ENCODE measurements around the gene ABHD14A.

The ABHD14A gene

GRCh38 chr3:51934139-51934850 is 40.6 kb upstream of the ABHD14A start:
- H3K4me3 ChIP-seq (ENCODE audit: severe bottlenecking), result no peak overlapping the region
- ATAC-seq (ENCODE audit: low read depth) (no peak), DNase-seq (ENCODE audit: low spot score) (no peak)
- peaks cover 38% of the 10 kb centered on the region for H3K36me3 ChIP-seq (ENCODE audit: low read depth)
- H3K27me3 ChIP-seq (ENCODE audit: insufficient read depth, poor library complexity, severe bottlenecking), result no peaks in the 10 kb centered on the region
- no peaks in the 10 kb centered on the region for H3K9me3 ChIP-seq (ENCODE audit: severe bottlenecking)
- no peak for TF ChIP-seq CTCF (IDR thresholded peaks at IDR 0.05; ENCODE audit: poor library complexity, severe bottlenecking)
- no peak overlapping the region for H3K27ac ChIP-seq (ENCODE audit: poor library complexity, severe bottlenecking)
- no peaks in the 10 kb centered on the region for H3K4me1 ChIP-seq (ENCODE audit: insufficient read depth, poor library complexity, severe bottlenecking)

GRCh38 chr3:51934991-51935885 is 39.6 kb upstream of the ABHD14A start:
- no peaks in the 10 kb centered on the region for H3K9me3 ChIP-seq (ENCODE audit: severe bottlenecking)
- no peak overlapping the region for H3K27ac ChIP-seq (ENCODE audit: poor library complexity, severe bottlenecking)
- no peak for TF ChIP-seq CTCF (IDR thresholded peaks at IDR 0.05; ENCODE audit: poor library complexity, severe bottlenecking)
- ATAC-seq (ENCODE audit: low read depth) (no peak), DNase-seq (ENCODE audit: low spot score) (no peak)
- H3K36me3 ChIP-seq (ENCODE audit: low read depth), result peaks cover 43% of the 10 kb centered on the region
- H3K4me1 ChIP-seq (ENCODE audit: insufficient read depth, poor library complexity, severe bottlenecking), result no peaks in the 10 kb centered on the region
- H3K27me3 ChIP-seq (ENCODE audit: insufficient read depth, poor library complexity, severe bottlenecking), result no peaks in the 10 kb centered on the region
- no peak overlapping the region for H3K4me3 ChIP-seq (ENCODE audit: severe bottlenecking)

GRCh38 chr3:51935886-51936755 is 38.7 kb upstream of the ABHD14A start:
- H3K27ac ChIP-seq (ENCODE audit: poor library complexity, severe bottlenecking), result no peak overlapping the region
- peaks cover 43% of the 10 kb centered on the region for H3K36me3 ChIP-seq (ENCODE audit: low read depth)
- TF ChIP-seq CTCF (IDR thresholded peaks at IDR 0.05; ENCODE audit: poor library complexity, severe bottlenecking), result no peak
- no peak for ATAC-seq (ENCODE audit: low read depth)
- no peak overlapping the region for H3K4me3 ChIP-seq (ENCODE audit: severe bottlenecking)
- no peak for DNase-seq (ENCODE audit: low spot score)
- H3K9me3 ChIP-seq (ENCODE audit: severe bottlenecking), result no peaks in the 10 kb centered on the region
- H3K27me3 ChIP-seq (ENCODE audit: insufficient read depth, poor library complexity, severe bottlenecking), result no peaks in the 10 kb centered on the region
- H3K4me1 ChIP-seq (ENCODE audit: insufficient read depth, poor library complexity, severe bottlenecking), result peaks cover 4% of the 10 kb centered on the region

GRCh38 chr3:51937014-51937413 is 37.9 kb upstream of the ABHD14A start:
- H3K27ac ChIP-seq (ENCODE audit: poor library complexity, severe bottlenecking), result no peak overlapping the region
- H3K27me3 ChIP-seq (ENCODE audit: insufficient read depth, poor library complexity, severe bottlenecking), result no peaks in the 10 kb centered on the region
- H3K4me3 ChIP-seq (ENCODE audit: severe bottlenecking), result no peak overlapping the region
- TF ChIP-seq CTCF (IDR thresholded peaks at IDR 0.05; ENCODE audit: poor library complexity, severe bottlenecking), result no peak
- no peaks in the 10 kb centered on the region for H3K9me3 ChIP-seq (ENCODE audit: severe bottlenecking)
- H3K4me1 ChIP-seq (ENCODE audit: insufficient read depth, poor library complexity, severe bottlenecking), result peaks cover 4% of the 10 kb centered on the region
- peaks cover 43% of the 10 kb centered on the region for H3K36me3 ChIP-seq (ENCODE audit: low read depth)
- ATAC-seq (ENCODE audit: low read depth) (no peak), DNase-seq (ENCODE audit: low spot score) (no peak)
